ENCODE measurements around the gene ITGB1BP1.

DNA sequence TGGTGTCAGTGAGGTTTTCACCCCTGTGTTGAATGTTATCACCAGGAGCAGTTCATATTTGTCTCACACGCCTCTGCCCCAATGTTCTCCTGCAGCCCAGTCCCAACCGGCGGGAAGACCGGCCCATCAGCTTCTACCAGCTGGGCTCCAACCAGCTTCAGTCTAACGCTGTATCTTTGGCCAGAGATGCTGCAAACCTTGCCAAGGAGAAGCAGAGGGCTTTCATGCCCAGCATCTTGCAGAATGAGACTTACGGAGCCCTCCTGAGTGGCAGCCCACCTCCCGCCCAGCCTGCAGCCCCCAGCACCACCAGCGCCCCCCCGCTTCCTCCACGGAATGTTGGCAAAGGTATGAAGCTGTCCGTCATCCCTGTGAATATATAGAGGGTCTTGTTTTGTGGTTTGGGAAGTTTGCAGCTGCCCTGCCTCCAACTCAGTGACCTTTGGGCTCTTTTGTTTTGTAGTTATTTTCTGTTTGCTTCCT, 35.1 kb downstream of the ITGB1BP1 start:
- no peak for TF ChIP-seq NRF1 (IDR thresholded peaks at IDR 0.05; ENCODE audit: low read depth, low read length)
- TF ChIP-seq, protein P1, sequence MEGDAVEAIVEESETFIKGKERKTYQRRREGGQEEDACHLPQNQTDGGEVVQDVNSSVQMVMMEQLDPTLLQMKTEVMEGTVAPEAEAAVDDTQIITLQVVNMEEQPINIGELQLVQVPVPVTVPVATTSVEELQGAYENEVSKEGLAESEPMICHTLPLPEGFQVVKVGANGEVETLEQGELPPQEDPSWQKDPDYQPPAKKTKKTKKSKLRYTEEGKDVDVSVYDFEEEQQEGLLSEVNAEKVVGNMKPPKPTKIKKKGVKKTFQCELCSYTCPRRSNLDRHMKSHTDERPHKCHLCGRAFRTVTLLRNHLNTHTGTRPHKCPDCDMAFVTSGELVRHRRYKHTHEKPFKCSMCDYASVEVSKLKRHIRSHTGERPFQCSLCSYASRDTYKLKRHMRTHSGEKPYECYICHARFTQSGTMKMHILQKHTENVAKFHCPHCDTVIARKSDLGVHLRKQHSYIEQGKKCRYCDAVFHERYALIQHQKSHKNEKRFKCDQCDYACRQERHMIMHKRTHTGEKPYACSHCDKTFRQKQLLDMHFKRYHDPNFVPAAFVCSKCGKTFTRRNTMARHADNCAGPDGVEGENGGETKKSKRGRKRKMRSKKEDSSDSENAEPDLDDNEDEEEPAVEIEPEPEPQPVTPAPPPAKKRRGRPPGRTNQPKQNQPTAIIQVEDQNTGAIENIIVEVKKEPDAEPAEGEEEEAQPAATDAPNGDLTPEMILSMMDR (IDR thresholded peaks at IDR 0.05): no peak
- TF ChIP-seq, protein P2, sequence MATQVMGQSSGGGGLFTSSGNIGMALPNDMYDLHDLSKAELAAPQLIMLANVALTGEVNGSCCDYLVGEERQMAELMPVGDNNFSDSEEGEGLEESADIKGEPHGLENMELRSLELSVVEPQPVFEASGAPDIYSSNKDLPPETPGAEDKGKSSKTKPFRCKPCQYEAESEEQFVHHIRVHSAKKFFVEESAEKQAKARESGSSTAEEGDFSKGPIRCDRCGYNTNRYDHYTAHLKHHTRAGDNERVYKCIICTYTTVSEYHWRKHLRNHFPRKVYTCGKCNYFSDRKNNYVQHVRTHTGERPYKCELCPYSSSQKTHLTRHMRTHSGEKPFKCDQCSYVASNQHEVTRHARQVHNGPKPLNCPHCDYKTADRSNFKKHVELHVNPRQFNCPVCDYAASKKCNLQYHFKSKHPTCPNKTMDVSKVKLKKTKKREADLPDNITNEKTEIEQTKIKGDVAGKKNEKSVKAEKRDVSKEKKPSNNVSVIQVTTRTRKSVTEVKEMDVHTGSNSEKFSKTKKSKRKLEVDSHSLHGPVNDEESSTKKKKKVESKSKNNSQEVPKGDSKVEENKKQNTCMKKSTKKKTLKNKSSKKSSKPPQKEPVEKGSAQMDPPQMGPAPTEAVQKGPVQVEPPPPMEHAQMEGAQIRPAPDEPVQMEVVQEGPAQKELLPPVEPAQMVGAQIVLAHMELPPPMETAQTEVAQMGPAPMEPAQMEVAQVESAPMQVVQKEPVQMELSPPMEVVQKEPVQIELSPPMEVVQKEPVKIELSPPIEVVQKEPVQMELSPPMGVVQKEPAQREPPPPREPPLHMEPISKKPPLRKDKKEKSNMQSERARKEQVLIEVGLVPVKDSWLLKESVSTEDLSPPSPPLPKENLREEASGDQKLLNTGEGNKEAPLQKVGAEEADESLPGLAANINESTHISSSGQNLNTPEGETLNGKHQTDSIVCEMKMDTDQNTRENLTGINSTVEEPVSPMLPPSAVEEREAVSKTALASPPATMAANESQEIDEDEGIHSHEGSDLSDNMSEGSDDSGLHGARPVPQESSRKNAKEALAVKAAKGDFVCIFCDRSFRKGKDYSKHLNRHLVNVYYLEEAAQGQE (IDR thresholded peaks at IDR 0.05; ENCODE audit: low read depth, low read length): no peak
- no peak for TF ChIP-seq YY1 (IDR thresholded peaks at IDR 0.05; ENCODE audit: low read depth)

Data from SK-N-SH (cell line).